PFSK-1 (cell line): ENCODE measurements around the gene P2RY1.

Experiments used
- FOXP2 ChIP-seq: optimal IDR thresholded peaks from 2 replicates; pipeline ENCODE3; 2011; ENCODE audit warnings: borderline replicate concordance, control low read depth, inconsistent platforms; ENCODE audit not compliant: insufficient read depth; ENCODE audit errors: extremely low read length, extremely low read depth
- POLR2AphosphoS5 ChIP-seq: IDR thresholded peaks from 2 replicates; pipeline ENCODE4 v1.6.1; 2012; ENCODE audit warnings: low read depth, mild to moderate bottlenecking, control low read depth, low read length, moderate library complexity
- SIN3A ChIP-seq: IDR thresholded peaks from 2 replicates; pipeline ENCODE4 v1.6.1; 2012; ENCODE audit warnings: mild to moderate bottlenecking, low read length, moderate library complexity, borderline replicate concordance; ENCODE audit not compliant: insufficient read depth
- TAF1 ChIP-seq: IDR thresholded peaks from 2 replicates; pipeline ENCODE4 v1.6.1; 2012; ENCODE audit warnings: low read length, control low read depth, borderline replicate concordance; ENCODE audit not compliant: insufficient read depth
- TF ChIP-seq, protein P1 (sequence below), 2 experiments: IDR thresholded peaks; 2 replicates each; pipeline versions ENCODE4 v1.6.1 to v1.8.0; 2011 to 2012; ENCODE audit warnings: low read depth in 2 of 2, low read length in 2 of 2, control low read depth in 1 of 2, inconsistent platforms in 1 of 2, mild to moderate bottlenecking in 1 of 2, moderate library complexity in 1 of 2; ENCODE audit not compliant: insufficient read depth in 1 of 2

DNA sequence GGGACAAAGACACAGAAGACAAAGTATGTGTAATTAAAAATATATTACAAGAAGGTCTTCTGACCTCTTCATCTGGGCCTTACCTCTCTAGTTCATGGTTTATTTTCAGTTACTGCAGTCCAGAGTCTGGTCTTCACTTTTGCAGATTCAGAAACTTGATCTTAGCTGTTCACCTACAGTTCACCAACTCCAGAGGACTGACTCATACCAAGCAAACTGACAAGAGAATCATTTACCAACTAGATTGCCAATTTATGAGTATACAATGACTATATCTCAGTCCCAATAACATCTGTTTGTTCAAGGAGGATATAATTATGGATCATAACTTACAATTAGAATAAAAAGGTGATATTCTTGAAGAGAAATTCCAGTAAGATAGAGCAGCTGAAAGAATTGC is 9.0 kb downstream of the P2RY1 start:
- TF ChIP-seq POLR2AphosphoS5 (no peak), SIN3A (no peak), FOXP2 (no peak), TAF1 (no peak)
- TF ChIP-seq, protein P1, sequence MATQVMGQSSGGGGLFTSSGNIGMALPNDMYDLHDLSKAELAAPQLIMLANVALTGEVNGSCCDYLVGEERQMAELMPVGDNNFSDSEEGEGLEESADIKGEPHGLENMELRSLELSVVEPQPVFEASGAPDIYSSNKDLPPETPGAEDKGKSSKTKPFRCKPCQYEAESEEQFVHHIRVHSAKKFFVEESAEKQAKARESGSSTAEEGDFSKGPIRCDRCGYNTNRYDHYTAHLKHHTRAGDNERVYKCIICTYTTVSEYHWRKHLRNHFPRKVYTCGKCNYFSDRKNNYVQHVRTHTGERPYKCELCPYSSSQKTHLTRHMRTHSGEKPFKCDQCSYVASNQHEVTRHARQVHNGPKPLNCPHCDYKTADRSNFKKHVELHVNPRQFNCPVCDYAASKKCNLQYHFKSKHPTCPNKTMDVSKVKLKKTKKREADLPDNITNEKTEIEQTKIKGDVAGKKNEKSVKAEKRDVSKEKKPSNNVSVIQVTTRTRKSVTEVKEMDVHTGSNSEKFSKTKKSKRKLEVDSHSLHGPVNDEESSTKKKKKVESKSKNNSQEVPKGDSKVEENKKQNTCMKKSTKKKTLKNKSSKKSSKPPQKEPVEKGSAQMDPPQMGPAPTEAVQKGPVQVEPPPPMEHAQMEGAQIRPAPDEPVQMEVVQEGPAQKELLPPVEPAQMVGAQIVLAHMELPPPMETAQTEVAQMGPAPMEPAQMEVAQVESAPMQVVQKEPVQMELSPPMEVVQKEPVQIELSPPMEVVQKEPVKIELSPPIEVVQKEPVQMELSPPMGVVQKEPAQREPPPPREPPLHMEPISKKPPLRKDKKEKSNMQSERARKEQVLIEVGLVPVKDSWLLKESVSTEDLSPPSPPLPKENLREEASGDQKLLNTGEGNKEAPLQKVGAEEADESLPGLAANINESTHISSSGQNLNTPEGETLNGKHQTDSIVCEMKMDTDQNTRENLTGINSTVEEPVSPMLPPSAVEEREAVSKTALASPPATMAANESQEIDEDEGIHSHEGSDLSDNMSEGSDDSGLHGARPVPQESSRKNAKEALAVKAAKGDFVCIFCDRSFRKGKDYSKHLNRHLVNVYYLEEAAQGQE (IDR thresholded peaks at IDR 0.05; ENCODE audit: insufficient read depth in 1 of 2, low read depth in 2 of 2, low read length in 2 of 2) = no peak
